Renal cortex interstitium (tissue), 11 donors: ENCODE results near the gene CHL1. TPM values are rescaled to one million over a fixed set of nuclear protein-coding genes. Genes with fewer than 3 reads are reported as not detected.

Source experiments
- DNase-seq, 11 donors: peaks; one replicate each; pipeline ENCODE4 v3.0.0-alpha.2; 2013; ENCODE audit warnings: low read depth in 9 of 11, low spot score in 4 of 11; ENCODE audit errors: extremely low read depth in 1 of 11
- polyA plus RNA-seq, 3 donors: library from polyadenylated mRNA; unstranded; fragments of 120-200 nt; gene quantifications; one replicate each; pipeline ENCODE4 v1.2.1, GENCODE V29; 2013; ENCODE audit not compliant: insufficient read length in 3 of 3

The CHL1 gene
- polyA plus RNA-seq, 3 donors = 17.1 to 27.7 (median 19.2) TPM

GRCh38 chr3:204102-204501 lies 7.5 kb downstream of the CHL1 start:
- no peak for DNase-seq

- DNase-seq = no peak
Observed at GRCh38 chr3:207973-208372, 11.4 kb downstream of the CHL1 start.

- no peak for DNase-seq
Observed at GRCh38 chr3:210669-211068, 14.1 kb downstream of the CHL1 start.

- DNase-seq = no peak
Observed at GRCh38 chr3:212432-212831, 15.9 kb downstream of the CHL1 start.

- no peak for DNase-seq
Observed at GRCh38 chr3:217099-217813, 20.7 kb downstream of the CHL1 start.

GRCh38 chr3:217948-218347 lies 21.4 kb downstream of the CHL1 start:
- DNase-seq = no peak

- no peak for DNase-seq
Observed at GRCh38 chr3:228442-229182, 32.0 kb downstream of the CHL1 start.

- no peak for DNase-seq
Observed at GRCh38 chr3:229183-229661, 32.7 kb downstream of the CHL1 start.

- no peak for DNase-seq
Observed at GRCh38 chr3:236881-237280, 40.3 kb downstream of the CHL1 start.

GRCh38 chr3:242602-243355 lies 46.2 kb downstream of the CHL1 start:
- DNase-seq = no peak

- peak in 2 of 11 donors; percentile 8 to 25 for DNase-seq
Observed at GRCh38 chr3:243356-243725, 46.8 kb downstream of the CHL1 start.

- no peak for DNase-seq
Observed at GRCh38 chr3:244041-244440, 47.5 kb downstream of the CHL1 start.

- no peak for DNase-seq
Observed at GRCh38 chr3:247916-248315, 51.4 kb downstream of the CHL1 start.

- DNase-seq = no peak
Observed at GRCh38 chr3:248864-249520, 52.4 kb downstream of the CHL1 start.

- no peak for DNase-seq
Observed at GRCh38 chr3:249587-250262, 53.2 kb downstream of the CHL1 start.

GRCh38 chr3:256501-256900 lies 59.9 kb downstream of the CHL1 start:
- no peak for DNase-seq

- DNase-seq = no peak
Observed at GRCh38 chr3:257826-258225, 61.3 kb downstream of the CHL1 start.

GRCh38 chr3:260898-261297 lies 64.3 kb downstream of the CHL1 start:
- no peak for DNase-seq

GRCh38 chr3:263393-263792 lies 66.8 kb downstream of the CHL1 start:
- DNase-seq = no peak
